Stimulated activated naive CD8-positive, alpha-beta T cell treated with anti-CD3 and anti-CD28 coated beads, Interleukin-15, Interleukin-2, amounts not matched to agents 100 ng/mL and 50 ng/mL, for 24 hours (primary cell): ENCODE measurements around the gene PAXIP1.

Experiments
- H3K27ac Mint-ChIP-seq: one replicate; pipeline ENCODE4 v1.8.0; 2021; ENCODE audit warnings: mild to moderate bottlenecking, mixed read lengths
- H3K27me3 Mint-ChIP-seq: one replicate; pipeline ENCODE4 v1.8.0; 2021; ENCODE audit warnings: mixed read lengths
- H3K36me3 Mint-ChIP-seq: one replicate; pipeline ENCODE4 v1.8.0; 2021; ENCODE audit warnings: low read depth, mixed read lengths
- H3K4me1 Mint-ChIP-seq: one replicate; pipeline ENCODE4 v1.8.0; 2021; ENCODE audit warnings: low read depth, mixed read lengths
- H3K4me3 Mint-ChIP-seq: one replicate; pipeline ENCODE4 v1.8.0; 2021; ENCODE audit warnings: mild to moderate bottlenecking, mixed read lengths
- H3K9me3 Mint-ChIP-seq: one replicate; pipeline ENCODE4 v1.8.0; 2021; ENCODE audit warnings: mixed read lengths

The PAXIP1 gene

GRCh38 chr7:155003376-155004214 is 671 bp upstream of the PAXIP1 start:
- Mint-ChIP-seq H3K36me3 (peaks cover 24% of the 10 kb centered on the region), H3K27me3 (no peaks in the 10 kb centered on the region), H3K27ac (peak overlapping the region; percentile 78), H3K9me3 (no peaks in the 10 kb centered on the region), H3K4me1 (peaks cover 8% of the 10 kb centered on the region), H3K4me3 (peak overlapping the region; percentile 96)

DNA sequence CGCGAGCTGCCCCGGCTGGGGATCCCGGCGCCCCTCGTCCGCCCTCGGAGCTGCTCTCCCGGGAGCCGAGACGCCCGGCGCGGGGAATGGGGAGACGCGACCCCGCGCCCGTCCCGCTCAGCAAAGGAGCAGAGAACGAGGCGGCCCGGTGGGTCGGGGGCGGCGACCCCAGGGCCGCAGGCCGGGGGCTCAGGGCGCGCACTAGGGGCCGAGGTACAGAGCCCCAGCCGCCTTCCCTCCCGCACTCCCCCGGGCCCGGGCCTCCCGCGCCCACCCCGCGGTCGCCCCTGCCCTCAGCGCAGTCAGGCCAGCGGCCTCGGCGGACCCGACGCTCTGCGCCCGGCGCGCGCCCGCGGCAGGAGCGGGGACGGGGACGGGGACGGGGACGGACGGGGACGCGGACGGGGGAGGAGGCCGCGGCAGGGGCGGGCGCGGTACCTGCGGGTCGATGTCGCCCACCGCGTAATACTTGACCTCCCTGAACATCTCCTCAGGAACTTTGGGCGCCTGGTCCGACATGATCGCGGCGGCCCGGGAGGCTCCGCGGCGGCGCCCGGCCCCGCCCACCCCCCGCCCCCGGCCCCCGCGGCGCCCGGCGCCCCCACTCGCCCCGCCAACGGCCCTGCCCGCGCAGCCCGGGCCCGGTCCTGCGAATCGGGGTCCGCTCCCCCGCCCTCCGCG is 373 bp downstream of the PAXIP1 start:
- peaks cover 26% of the 10 kb centered on the region for H3K36me3 Mint-ChIP-seq
- no peaks in the 10 kb centered on the region for H3K27me3 Mint-ChIP-seq
- H3K27ac Mint-ChIP-seq = no peak overlapping the region
- no peaks in the 10 kb centered on the region for H3K9me3 Mint-ChIP-seq
- peaks cover 8% of the 10 kb centered on the region for H3K4me1 Mint-ChIP-seq
- no peak overlapping the region for H3K4me3 Mint-ChIP-seq

DNA sequence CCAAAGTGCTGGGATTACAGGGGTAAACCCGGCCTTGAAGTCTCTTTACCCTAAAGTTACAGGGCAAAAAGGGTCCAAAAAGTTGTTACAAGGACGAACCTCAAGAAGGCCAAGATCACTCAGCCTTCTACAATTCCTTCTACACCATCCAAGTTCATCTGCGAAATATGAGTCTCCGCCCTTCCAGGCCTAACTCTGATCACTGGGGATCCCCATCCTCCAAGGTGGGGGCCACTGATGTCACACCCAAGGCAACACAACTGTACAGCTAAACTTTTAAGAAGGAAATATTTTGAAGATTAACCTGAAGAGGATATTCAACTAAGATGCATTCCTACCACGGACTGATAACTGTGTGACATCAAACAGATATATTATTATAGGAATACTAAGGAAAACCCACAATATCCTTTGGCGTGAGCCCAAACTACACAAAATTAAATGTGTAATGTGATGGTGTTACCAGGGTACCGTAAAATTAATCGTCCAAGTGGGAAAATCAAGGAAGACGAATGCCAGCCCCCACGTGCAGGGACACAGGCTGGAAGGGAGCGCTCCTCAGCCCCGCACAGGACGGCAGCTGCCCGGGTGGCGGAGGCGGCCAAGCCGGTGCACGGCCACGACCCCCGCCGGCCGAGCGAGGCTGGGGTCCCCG is 1.0 kb downstream of the PAXIP1 start:
- Mint-ChIP-seq H3K36me3 (peaks cover 31% of the 10 kb centered on the region), H3K27me3 (no peaks in the 10 kb centered on the region), H3K9me3 (no peaks in the 10 kb centered on the region), H3K4me3 (no peak overlapping the region), H3K4me1 (peaks cover 8% of the 10 kb centered on the region), H3K27ac (peak overlapping the region; percentile 91)

DNA sequence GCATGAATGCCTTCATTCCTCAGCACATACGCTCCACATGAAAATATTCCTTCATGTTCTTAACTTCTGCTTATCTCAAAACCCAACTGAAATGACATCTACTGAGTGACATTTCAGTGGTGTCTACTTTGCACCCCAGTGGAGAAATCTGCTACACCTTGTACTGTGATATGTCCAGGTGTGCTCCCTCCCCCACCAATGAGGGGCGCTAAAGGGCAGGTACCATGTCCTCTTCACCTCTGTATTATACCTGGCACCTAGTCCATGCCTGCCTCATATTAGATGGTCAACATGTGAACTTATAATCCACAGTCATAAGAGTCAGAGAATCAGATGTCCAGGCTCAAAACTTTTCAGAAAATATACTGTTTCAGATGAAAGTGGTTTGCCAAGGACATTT is 2.1 kb downstream of the PAXIP1 start:
- H3K9me3 Mint-ChIP-seq = no peaks in the 10 kb centered on the region
- peaks cover 34% of the 10 kb centered on the region for H3K36me3 Mint-ChIP-seq
- peaks cover 8% of the 10 kb centered on the region for H3K4me1 Mint-ChIP-seq
- H3K27me3 Mint-ChIP-seq = no peaks in the 10 kb centered on the region
- H3K27ac Mint-ChIP-seq = no peak overlapping the region
- H3K4me3 Mint-ChIP-seq = no peak overlapping the region

DNA sequence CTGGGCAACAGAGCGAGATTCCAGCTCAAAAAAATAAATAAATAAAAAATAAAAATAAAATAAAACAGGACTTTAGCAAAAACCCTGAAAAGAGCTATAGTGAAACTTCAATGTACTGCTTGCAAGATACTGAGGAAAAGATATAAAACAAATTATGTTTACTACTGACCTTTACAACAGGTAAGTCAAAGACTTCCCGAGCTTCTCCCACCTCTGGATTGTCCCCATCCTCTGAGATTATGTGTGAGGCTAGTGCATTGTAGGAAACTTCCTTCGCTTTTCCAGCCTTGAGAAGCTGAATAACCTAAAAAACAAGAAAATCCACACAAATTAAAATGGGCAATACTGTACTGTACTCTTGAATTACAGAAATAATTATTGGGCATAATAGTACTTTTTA is 4.4 kb downstream of the PAXIP1 start:
- H3K27me3 Mint-ChIP-seq = no peaks in the 10 kb centered on the region
- peaks cover 45% of the 10 kb centered on the region for H3K36me3 Mint-ChIP-seq
- H3K9me3 Mint-ChIP-seq = no peaks in the 10 kb centered on the region
- no peak overlapping the region for H3K27ac Mint-ChIP-seq
- H3K4me1 Mint-ChIP-seq = no peaks in the 10 kb centered on the region
- H3K4me3 Mint-ChIP-seq = no peak overlapping the region

DNA sequence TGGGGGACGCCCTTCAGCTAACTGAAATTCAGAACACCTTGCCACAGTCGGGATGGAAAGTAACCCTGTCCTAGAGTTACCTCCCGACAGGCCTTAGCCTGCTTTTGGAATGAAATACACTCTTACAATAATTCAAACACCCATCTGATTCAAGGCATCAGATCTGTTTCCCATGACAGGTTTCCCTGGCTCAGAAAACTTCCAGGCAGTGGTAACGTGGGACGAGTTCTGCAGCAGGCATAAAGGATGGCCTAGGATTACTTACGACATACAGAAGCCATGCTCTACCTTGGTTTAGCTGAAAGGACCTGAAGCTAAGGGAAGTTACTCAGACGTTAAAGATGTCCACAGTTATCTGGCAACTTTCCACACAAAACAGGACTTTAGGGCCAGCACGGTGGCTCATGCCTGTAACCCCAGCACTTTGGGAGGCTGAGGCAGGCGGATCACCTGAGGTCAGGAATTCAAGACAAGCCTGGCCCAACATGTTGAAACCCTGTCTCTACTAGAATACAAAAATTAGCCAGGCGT is 5.0 kb downstream of the PAXIP1 start:
- H3K27ac Mint-ChIP-seq = no peak overlapping the region
- H3K4me3 Mint-ChIP-seq = no peak overlapping the region
- no peaks in the 10 kb centered on the region for H3K27me3 Mint-ChIP-seq
- peaks cover 51% of the 10 kb centered on the region for H3K36me3 Mint-ChIP-seq
- H3K9me3 Mint-ChIP-seq = no peaks in the 10 kb centered on the region
- H3K4me1 Mint-ChIP-seq = no peaks in the 10 kb centered on the region

GRCh38 chr7:154996756-154997155 is 6.2 kb downstream of the PAXIP1 start:
- Mint-ChIP-seq H3K27ac (no peak overlapping the region), H3K36me3 (peaks cover 59% of the 10 kb centered on the region), H3K4me3 (no peak overlapping the region), H3K27me3 (no peaks in the 10 kb centered on the region), H3K4me1 (no peaks in the 10 kb centered on the region), H3K9me3 (no peaks in the 10 kb centered on the region)

DNA sequence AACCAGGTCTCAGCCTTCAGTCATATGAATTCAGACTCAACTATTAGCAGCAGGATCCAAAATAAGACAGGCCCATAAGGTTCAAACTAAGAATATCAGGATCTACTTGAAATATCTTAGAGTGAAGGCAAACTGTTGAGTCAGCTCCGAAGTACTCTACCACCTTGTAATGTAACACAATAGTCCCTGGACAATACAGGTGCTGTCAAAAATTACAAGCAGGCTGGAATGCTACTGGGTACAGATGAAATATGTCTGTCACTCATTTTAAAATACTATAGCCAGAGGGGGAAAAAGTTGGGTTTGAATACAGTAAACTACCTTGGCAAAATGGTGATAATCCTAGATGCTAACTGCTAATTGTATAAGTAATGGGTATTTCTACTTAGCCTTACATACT is 6.8 kb downstream of the PAXIP1 start:
- Mint-ChIP-seq H3K27ac (no peak overlapping the region), H3K36me3 (peaks cover 65% of the 10 kb centered on the region), H3K4me3 (no peak overlapping the region), H3K4me1 (no peaks in the 10 kb centered on the region), H3K27me3 (no peaks in the 10 kb centered on the region), H3K9me3 (no peaks in the 10 kb centered on the region)

DNA sequence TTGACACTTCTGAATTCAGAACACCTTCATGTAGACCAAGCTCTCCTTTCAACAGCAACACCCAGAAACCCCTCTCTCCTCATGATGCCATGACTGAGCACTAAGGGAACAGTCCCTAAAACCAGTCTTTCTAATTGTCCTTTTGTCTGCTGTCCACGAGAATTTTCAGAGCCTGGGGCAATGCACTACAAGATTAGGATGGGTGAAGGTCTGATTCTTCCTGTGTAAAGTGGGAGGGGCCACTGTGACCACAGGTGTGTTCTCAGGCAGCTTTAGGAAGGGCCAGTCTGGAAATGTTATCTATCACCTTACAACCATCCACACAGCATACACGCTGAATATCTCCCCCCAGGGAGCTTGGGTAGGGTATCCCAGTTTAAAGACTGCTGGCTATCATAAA is 7.9 kb downstream of the PAXIP1 start:
- Mint-ChIP-seq H3K27me3 (no peaks in the 10 kb centered on the region), H3K36me3 (peaks cover 68% of the 10 kb centered on the region), H3K9me3 (no peaks in the 10 kb centered on the region), H3K4me1 (no peaks in the 10 kb centered on the region), H3K4me3 (no peak overlapping the region), H3K27ac (no peak overlapping the region)

GRCh38 chr7:154990964-154991540 is 11.9 kb downstream of the PAXIP1 start:
- H3K27me3 Mint-ChIP-seq = no peaks in the 10 kb centered on the region
- H3K4me3 Mint-ChIP-seq = no peak overlapping the region
- H3K36me3 Mint-ChIP-seq = peaks cover 78% of the 10 kb centered on the region
- H3K4me1 Mint-ChIP-seq = no peaks in the 10 kb centered on the region
- no peak overlapping the region for H3K27ac Mint-ChIP-seq
- H3K9me3 Mint-ChIP-seq = no peaks in the 10 kb centered on the region

DNA sequence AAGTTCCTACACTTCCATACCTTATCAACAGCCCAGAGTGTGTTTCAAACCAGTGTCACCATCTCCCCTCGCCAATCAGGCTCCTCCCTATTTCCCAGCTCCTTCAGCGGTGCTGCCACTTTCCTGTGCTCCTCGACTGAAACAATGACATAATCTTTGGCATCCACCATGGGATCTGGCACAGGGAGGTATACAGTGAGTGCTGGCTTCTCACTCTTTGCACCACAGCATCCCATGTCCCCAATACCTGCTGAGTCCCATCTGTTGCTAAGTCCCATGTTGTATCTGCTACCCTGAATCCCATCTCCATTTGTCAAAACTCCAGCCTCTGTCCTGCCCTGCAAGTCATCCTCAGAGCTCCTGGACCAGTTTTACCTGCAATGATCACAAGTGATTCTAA is 15.4 kb downstream of the PAXIP1 start:
- Mint-ChIP-seq H3K9me3 (no peaks in the 10 kb centered on the region), H3K27ac (no peak overlapping the region), H3K4me1 (no peaks in the 10 kb centered on the region), H3K4me3 (no peak overlapping the region), H3K36me3 (peaks cover 56% of the 10 kb centered on the region), H3K27me3 (no peaks in the 10 kb centered on the region)

DNA sequence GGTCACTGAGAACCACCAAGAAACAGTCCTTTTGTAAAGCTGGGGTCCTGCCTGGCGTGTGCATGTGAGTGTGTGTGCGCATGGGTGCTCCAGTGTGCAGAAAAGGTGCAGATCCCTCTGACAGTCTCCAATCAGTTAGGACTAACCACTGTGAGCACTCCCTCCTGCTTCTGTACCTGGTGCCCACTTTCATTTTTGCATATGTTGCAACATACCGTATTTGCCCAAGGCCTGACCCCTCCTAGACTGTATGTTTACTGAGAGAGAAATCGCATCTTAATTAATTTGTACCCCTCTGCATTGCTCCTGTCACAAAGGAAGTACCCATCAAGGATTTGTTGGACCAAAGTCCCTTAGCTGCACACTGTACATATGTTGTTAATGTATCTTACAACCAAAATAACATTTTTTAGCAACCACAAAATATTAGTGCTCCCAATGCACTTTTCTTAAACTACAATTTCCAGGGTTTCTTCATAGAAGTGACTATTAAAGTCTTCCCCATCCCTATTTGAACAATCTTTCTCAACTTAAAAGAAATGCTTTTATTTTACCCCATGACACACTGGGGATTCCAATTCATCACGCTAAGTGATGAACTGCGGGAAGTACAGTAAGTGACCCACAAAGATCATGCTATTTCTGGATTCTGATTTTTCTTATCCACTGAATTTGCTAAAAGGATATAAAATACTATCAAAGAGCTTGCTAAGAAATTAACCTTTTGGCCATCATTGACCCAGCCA is 16.6 kb downstream of the PAXIP1 start:
- no peaks in the 10 kb centered on the region for H3K27me3 Mint-ChIP-seq
- H3K9me3 Mint-ChIP-seq = no peaks in the 10 kb centered on the region
- H3K4me3 Mint-ChIP-seq = no peak overlapping the region
- H3K36me3 Mint-ChIP-seq = peaks cover 48% of the 10 kb centered on the region
- H3K4me1 Mint-ChIP-seq = no peaks in the 10 kb centered on the region
- H3K27ac Mint-ChIP-seq = no peak overlapping the region

DNA sequence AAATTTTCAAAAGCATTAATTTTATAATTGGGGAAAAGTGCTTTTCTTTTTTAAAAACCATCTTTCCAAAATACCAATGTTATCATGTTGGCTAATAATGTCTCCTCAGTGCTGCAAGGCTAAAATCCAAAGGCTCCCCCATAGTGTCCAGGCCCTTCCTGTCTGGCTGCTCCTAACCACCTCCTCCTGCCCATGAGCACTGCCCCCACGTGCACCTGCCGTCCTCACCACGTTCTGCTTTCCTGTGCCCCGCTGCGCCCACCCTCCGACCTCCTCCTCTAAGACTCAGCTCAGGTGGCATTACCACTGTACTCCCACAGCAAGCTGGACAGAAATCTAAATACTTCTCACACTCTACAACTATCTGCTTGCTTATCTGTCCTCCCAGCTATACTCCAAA is 17.7 kb downstream of the PAXIP1 start:
- no peak overlapping the region for H3K4me3 Mint-ChIP-seq
- H3K27me3 Mint-ChIP-seq = no peaks in the 10 kb centered on the region
- H3K4me1 Mint-ChIP-seq = no peaks in the 10 kb centered on the region
- H3K27ac Mint-ChIP-seq = no peak overlapping the region
- H3K9me3 Mint-ChIP-seq = no peaks in the 10 kb centered on the region
- H3K36me3 Mint-ChIP-seq = peaks cover 50% of the 10 kb centered on the region

DNA sequence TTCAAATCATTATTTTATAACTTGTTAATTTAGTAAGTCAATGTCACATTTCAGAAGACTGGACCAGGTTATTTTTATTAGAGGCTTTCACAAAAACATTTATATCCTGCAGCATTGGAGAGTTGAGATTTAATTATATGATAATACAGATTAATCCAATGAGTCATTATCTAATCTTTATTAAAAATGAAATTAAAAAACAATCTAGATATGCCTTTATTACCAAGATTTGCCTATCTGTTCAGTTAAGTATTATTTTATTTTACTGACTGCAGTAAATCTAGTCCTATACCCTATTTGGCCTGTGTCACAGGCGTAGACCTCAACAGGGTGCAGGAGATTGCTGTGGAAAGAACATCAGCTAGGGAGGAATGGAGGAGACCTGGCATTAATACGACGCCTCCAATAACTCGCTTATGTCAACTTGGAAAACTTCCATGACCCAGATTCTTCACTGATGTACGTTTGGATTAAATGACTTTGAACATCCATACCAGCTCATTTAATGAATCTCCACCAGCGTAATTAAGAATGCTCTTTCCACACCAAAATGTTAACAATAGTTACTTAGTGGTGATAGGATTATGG is 18.2 kb downstream of the PAXIP1 start:
- H3K4me3 Mint-ChIP-seq = no peak overlapping the region
- no peak overlapping the region for H3K27ac Mint-ChIP-seq
- H3K4me1 Mint-ChIP-seq = no peaks in the 10 kb centered on the region
- peaks cover 53% of the 10 kb centered on the region for H3K36me3 Mint-ChIP-seq
- H3K27me3 Mint-ChIP-seq = no peaks in the 10 kb centered on the region
- H3K9me3 Mint-ChIP-seq = no peaks in the 10 kb centered on the region
